Calu3 (cell line): Measurements from ENCODE around the gene RHBDL1. TPM values are rescaled to one million over a fixed set of nuclear protein-coding genes. Genes with fewer than 3 reads are reported as not detected.

Experiments
- BruUV-seq: library from RNA; stranded (reverse); fragments of 400-500 nt; replicated peaks from 2 replicates; lab custom pipeline; 2021; lab: Mats Ljungman, UMichigan
- CTCF ChIA-PET: fragments of 300-600 bp; sonication (Branson Sonifier 250); formaldehyde crosslinking; loops from one replicate; lab custom pipeline; 2022; ENCODE audit warnings: antibody characterized with exemption; lab: Charles Lee
- DNase-seq: peaks from one replicate; pipeline ENCODE4 v3.0.0; 2022
- H3K27ac Mint-ChIP-seq: one replicate; pipeline ENCODE4 v1.8.0; 2022; ENCODE audit warnings: mixed read lengths; ENCODE audit not compliant: unreplicated experiment
- H3K27me3 Mint-ChIP-seq: one replicate; pipeline ENCODE4 v1.8.0; 2022; ENCODE audit warnings: mixed read lengths; ENCODE audit not compliant: unreplicated experiment
- H3K36me3 Mint-ChIP-seq: one replicate; pipeline ENCODE4 v1.8.0; 2022; ENCODE audit warnings: mild to moderate bottlenecking, moderate library complexity, mixed read lengths; ENCODE audit not compliant: insufficient read depth, unreplicated experiment
- H3K4me1 Mint-ChIP-seq: one replicate; pipeline ENCODE4 v1.8.0; 2022; ENCODE audit warnings: mild to moderate bottlenecking, low read depth, mixed read lengths; ENCODE audit not compliant: unreplicated experiment
- H3K4me3 Mint-ChIP-seq: one replicate; pipeline ENCODE4 v1.8.0; 2022; ENCODE audit warnings: mild to moderate bottlenecking, low read depth, moderate library complexity, mixed read lengths; ENCODE audit not compliant: unreplicated experiment
- H3K9me3 Mint-ChIP-seq: one replicate; pipeline ENCODE4 v1.8.0; 2022; ENCODE audit warnings: low read depth, mixed read lengths; ENCODE audit not compliant: unreplicated experiment
- CTCF ChIP-seq: fragments of 200-600 bp; IDR thresholded peaks from one replicate; pipeline ENCODE4 v1.8.0; 2022; ENCODE audit warnings: antibody characterized with exemption; ENCODE audit not compliant: unreplicated experiment
- intact Hi-C: fragments of 100-400 bp; cut with micrococcal nuclease; formaldehyde crosslinking; loops from one replicate; pipeline ENCODE4 v1.10.0; 2022; ENCODE audit not compliant: unreplicated experiment
- total RNA-seq: library from RNA; stranded (reverse); gene quantifications from 2 replicates; pipeline ENCODE4 v1.2.3, GENCODE V29; 2022

Gene RHBDL1
- total RNA-seq, 1 experiment from 2014 or later: 2.6 TPM

- H3K4me3 Mint-ChIP-seq: no peak overlapping the region
- DNase-seq: no peak
Measured at GRCh38 chr16:674214-674881, 1.1 kb upstream of the RHBDL1 start.

DNA sequence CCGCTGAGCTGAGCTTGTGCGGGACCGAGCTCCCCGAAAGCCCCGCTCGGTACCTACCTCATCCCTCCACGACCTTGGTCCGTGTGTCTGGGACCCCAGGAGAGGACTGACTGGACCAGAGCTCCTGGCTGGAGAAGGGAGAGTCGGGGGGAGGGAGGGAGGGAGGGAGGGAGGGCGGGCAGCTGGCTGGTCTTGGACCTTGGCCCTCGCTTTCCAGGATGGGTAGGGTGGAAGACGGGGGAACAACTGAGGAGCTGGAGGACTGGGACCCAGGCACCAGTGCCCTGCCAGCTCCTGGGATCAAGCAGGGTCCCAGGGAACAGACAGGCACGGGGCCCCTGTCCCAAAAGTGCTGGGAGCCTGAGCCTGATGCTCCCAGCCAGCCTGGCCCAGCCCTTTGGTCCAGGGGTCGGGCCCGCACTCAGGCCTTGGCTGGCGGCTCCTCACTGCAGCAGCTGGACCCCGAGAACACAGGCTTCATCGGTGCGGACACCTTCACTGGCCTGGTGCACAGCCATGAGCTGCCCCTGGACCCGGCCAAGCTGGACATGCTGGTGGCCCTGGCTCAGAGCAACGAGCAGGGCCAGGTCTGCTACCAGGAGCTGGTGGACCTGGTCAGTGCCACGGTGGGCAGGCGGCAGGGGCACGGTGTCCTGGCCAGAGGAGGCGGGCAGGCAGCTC lies 553 bp downstream of the RHBDL1 start:
- DNase-seq: no peak
- Mint-ChIP-seq H3K4me3 (peak overlapping the region; percentile 59), H3K4me1 (peaks cover 6% of the 10 kb centered on the region), H3K9me3 (no peaks in the 10 kb centered on the region), H3K27ac (no peak overlapping the region), H3K27me3 (no peaks in the 10 kb centered on the region), H3K36me3 (peaks cover 65% of the 10 kb centered on the region)
- CTCF ChIA-PET: interaction anchor here (0.6 kb wide), 3 partner anchors 258 to 1030 kb away, joined by 4 to 7 read pairs (median 4); partner anchors contain the start of gene MAPK8IP3
- TF ChIP-seq CTCF: no peak
- BruUV-seq: no TSS peak
- intact Hi-C loops: no loop called here

More at GRCh38 chr16:674214-674881, 1.1 kb upstream of the RHBDL1 start:
- peaks cover 6% of the 10 kb centered on the region for H3K4me1 Mint-ChIP-seq
- no peak overlapping the region for H3K27ac Mint-ChIP-seq
- CTCF ChIA-PET: interaction anchor here (0.8 kb wide), 1 partner anchor 38 kb away, joined by 3 read pairs; no protein-coding TSS in a partner anchor
- intact Hi-C loops: no loop called here
- BruUV-seq: no TSS peak
- no peaks in the 10 kb centered on the region for H3K27me3 Mint-ChIP-seq
- H3K36me3 Mint-ChIP-seq: peaks cover 65% of the 10 kb centered on the region
- no peak for TF ChIP-seq CTCF
- no peaks in the 10 kb centered on the region for H3K9me3 Mint-ChIP-seq

DNA sequence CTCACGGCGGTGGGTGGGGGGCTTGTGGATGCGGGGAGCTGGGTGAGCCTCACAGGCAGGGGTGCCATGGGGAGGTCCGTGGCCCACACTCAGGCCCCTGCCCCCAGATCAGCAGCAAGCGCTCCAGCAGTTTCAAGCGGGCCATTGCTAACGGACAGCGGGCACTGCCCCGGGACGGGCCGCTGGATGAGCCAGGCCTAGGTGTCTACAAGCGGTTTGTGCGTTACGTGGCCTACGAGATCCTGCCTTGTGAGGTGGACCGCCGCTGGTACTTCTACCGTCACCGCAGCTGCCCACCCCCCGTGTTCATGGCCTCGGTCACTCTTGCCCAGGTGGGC lies 1.1 kb downstream of the RHBDL1 start:
- CTCF ChIA-PET: no interaction called here
- DNase-seq: no peak
- intact Hi-C loops: no loop called here
- BruUV-seq: no TSS peak
- Mint-ChIP-seq H3K27ac (no peak overlapping the region), H3K36me3 (peaks cover 65% of the 10 kb centered on the region), H3K27me3 (no peaks in the 10 kb centered on the region), H3K9me3 (no peaks in the 10 kb centered on the region), H3K4me3 (peak overlapping the region; percentile 46), H3K4me1 (peaks cover 9% of the 10 kb centered on the region)
- TF ChIP-seq CTCF: no peak

DNA sequence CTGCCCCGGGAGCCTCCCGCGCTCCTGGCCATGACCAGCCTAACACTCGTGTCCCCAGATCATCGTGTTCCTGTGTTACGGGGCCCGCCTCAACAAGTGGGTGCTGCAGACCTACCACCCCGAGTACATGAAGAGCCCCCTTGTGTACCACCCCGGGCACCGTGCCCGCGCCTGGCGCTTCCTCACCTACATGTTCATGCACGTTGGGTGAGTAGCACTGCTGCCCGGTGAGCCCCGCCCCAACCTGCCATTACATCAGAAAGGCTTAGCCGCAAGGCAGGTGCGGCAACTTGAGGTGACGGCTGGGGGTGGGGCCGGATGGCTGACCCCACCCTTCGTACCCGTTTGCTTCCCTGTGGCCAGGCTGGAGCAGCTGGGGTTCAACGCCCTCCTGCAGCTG lies 1.4 kb downstream of the RHBDL1 start:
- H3K27ac Mint-ChIP-seq: peak overlapping the region; percentile 12
- intact Hi-C loops: no loop called here
- no peaks in the 10 kb centered on the region for H3K9me3 Mint-ChIP-seq
- peak; percentile 80 for DNase-seq
- BruUV-seq: no TSS peak
- TF ChIP-seq CTCF: no peak
- CTCF ChIA-PET: no interaction called here
- peaks cover 12% of the 10 kb centered on the region for H3K4me1 Mint-ChIP-seq
- peaks cover 68% of the 10 kb centered on the region for H3K36me3 Mint-ChIP-seq
- no peaks in the 10 kb centered on the region for H3K27me3 Mint-ChIP-seq
- peak overlapping the region; percentile 46 for H3K4me3 Mint-ChIP-seq
